MM.1S (cell line): Measurements from ENCODE around the gene NUP62CL.

Experiments
- EZH2phosphoT487 ChIP-seq: fragments of 300-600 bp; sonication (generic); IDR thresholded peaks from 2 replicates; pipeline ENCODE4 v1.6.1; 2018; ENCODE audit warnings: antibody characterized with exemption, low read length
- TF ChIP-seq, protein P1 (sequence below): fragments of 300-600 bp; sonication (generic); IDR thresholded peaks from 2 replicates; pipeline ENCODE4 v1.5.1; 2016; ENCODE audit warnings: antibody characterized with exemption, low read length, mixed read lengths

DNA sequence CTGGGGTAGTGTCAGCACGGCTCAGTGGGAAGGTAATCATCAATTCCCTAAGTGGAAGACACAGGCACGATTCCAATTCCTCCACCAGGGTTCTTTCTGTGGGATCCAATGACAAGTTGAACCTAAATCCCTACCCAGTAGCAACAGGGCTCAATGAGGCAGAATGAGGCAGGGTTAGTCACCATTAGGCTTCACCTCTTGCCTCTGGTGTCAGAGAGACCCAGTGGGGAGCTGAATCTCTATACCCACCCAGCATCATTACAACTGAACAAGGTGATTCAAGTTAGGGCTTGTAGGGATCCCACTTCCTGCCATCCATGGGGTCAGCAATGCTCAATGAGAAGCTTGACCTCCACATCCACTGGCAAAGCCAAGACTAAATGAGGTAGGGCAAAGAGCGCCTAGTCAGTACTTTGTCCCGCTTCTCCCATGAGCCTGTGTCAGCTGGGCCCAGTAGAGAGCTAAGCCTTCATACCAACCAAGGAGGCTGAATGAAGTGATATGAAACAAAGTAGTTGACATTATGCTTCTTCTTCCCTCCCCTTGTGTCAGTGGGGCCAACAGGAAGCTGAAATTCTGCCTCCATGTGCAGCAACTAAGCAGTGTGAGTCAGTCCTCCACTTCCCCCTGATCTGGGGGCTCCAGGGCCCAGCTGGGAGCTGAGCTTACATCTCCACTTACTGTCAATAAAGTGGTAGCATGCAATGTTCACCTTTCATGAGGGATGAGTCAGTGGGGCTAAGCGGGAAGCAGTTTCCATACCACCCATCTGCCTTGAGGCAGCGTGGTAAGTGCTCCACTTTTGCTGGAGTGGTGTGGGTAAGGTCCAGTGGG, 51.2 kb downstream of the NUP62CL start:
- TF ChIP-seq, protein P1, sequence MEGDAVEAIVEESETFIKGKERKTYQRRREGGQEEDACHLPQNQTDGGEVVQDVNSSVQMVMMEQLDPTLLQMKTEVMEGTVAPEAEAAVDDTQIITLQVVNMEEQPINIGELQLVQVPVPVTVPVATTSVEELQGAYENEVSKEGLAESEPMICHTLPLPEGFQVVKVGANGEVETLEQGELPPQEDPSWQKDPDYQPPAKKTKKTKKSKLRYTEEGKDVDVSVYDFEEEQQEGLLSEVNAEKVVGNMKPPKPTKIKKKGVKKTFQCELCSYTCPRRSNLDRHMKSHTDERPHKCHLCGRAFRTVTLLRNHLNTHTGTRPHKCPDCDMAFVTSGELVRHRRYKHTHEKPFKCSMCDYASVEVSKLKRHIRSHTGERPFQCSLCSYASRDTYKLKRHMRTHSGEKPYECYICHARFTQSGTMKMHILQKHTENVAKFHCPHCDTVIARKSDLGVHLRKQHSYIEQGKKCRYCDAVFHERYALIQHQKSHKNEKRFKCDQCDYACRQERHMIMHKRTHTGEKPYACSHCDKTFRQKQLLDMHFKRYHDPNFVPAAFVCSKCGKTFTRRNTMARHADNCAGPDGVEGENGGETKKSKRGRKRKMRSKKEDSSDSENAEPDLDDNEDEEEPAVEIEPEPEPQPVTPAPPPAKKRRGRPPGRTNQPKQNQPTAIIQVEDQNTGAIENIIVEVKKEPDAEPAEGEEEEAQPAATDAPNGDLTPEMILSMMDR: no peak
- no peak for TF ChIP-seq EZH2phosphoT487
